Measurements from ENCODE around the gene POC1A. TPM values are rescaled to one million over a fixed set of nuclear protein-coding genes. Genes with fewer than 3 reads are reported as not detected.

POC1A gene
- total RNA-seq, 1 experiment from 2014 or later, result 35.0 TPM

DNA sequence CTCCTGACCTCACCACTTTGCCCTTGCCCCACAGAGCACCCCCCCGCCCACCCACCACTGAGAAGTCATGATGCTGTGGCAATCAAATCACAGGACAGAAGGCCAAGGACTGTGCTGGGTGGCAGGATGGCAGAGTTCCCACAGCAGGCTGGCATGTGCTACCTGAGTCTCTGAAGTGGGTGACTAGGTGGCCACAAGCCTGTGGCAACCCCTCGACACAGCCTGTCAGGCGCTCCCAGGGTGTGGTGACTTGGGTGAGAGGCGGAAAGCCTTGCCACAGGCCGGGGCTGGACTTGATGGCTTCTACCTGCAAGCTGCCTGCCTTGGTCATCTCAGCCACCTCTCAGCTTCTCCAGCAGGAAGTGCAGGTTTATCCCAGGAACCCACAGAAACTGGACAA lies 82.2 kb downstream of the POC1A start:
- ChIA-PET POLR2A (ENCODE audit: unreplicated experiment) (no interaction called here), CTCF (no interaction called here)
- intact Hi-C loops (cut with micrococcal nuclease; ENCODE audit: unreplicated experiment), result no loop called here
- no peaks in the 10 kb centered on the region for H3K4me1 ChIP-seq (replicated peaks; ENCODE audit: insufficient read depth)
- no peak for TF ChIP-seq EZH2 (IDR thresholded peaks at IDR 0.05; ENCODE audit: low read depth)
- TF ChIP-seq, protein P1, sequence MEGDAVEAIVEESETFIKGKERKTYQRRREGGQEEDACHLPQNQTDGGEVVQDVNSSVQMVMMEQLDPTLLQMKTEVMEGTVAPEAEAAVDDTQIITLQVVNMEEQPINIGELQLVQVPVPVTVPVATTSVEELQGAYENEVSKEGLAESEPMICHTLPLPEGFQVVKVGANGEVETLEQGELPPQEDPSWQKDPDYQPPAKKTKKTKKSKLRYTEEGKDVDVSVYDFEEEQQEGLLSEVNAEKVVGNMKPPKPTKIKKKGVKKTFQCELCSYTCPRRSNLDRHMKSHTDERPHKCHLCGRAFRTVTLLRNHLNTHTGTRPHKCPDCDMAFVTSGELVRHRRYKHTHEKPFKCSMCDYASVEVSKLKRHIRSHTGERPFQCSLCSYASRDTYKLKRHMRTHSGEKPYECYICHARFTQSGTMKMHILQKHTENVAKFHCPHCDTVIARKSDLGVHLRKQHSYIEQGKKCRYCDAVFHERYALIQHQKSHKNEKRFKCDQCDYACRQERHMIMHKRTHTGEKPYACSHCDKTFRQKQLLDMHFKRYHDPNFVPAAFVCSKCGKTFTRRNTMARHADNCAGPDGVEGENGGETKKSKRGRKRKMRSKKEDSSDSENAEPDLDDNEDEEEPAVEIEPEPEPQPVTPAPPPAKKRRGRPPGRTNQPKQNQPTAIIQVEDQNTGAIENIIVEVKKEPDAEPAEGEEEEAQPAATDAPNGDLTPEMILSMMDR (conservative IDR thresholded peaks at IDR 0.05), result no peak
- no peaks in the 10 kb centered on the region for H3K79me2 ChIP-seq (ENCODE audit: low read depth)
- no peaks in the 10 kb centered on the region for H3K9me2 ChIP-seq (ENCODE audit: insufficient read depth)
- no TSS peak for BruUV-seq (replicated peaks)
- DNase-seq, result no peak
- no peaks in the 10 kb centered on the region for H3K9me3 ChIP-seq (ENCODE audit: insufficient read depth, low read depth)
- no peak overlapping the region for H3K4me3 ChIP-seq
- H3F3A ChIP-seq (ENCODE audit: insufficient read depth, low read depth), result no peaks in the 10 kb centered on the region
- no peak overlapping the region for H2AFZ ChIP-seq
- H3K27me3 ChIP-seq (ENCODE audit: insufficient read depth, low read depth), result no peaks in the 10 kb centered on the region
- no peaks in the 10 kb centered on the region for H3K36me3 ChIP-seq (ENCODE audit: low read depth)
- H3K27ac ChIP-seq, result no peak overlapping the region
- no peaks in the 10 kb centered on the region for H4K20me1 ChIP-seq (ENCODE audit: insufficient read depth)
- no peak overlapping the region for H3K4me2 ChIP-seq

DNA sequence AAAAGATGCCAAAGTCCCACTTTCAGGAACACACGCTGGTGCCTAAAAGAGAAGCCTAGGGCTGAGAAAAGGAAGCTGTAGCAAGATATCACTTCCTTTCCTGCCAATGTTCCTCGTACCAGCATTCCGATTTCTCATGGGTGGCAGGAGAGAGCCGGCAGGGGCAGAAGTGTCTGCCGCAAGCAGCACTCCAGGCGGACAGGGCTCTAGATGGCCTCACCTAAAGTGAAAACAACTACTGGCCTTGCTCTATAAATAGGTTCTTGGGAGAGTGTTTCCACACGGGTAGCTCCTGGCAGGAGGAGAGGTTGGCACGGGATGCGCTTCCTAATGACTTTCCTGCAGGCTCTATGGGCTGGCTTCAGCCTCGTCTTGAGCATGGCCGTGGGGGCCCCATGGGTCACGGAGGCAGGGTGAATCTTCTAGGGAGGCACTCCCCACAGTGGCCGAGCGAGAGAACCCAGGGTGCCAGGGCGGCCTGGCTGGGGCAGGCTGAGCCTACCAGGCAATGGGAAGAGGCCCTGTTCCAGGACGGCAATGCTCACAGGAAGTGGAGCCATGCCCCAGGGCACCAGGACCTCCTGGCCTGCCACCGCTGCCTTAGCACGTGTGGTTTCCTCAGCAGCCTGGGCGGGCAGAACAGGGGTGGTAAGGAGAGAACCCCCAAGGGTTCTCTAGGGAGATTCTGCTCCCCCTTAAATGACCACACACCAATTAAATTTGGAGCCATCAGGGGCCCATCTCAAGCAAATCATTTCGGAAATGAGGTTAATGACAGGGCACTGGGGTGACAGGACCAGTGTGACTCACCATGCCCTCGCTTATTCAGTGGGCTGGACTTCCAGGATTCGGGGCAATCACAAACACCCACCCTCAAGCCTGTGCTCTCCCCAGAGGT lies 83.2 kb downstream of the POC1A start:
- H3K79me2 ChIP-seq (ENCODE audit: low read depth), result no peaks in the 10 kb centered on the region
- H3K4me3 ChIP-seq, result no peak overlapping the region
- H3K36me3 ChIP-seq (ENCODE audit: low read depth), result no peaks in the 10 kb centered on the region
- no peaks in the 10 kb centered on the region for H3K9me3 ChIP-seq (ENCODE audit: insufficient read depth, low read depth)
- H3K4me1 ChIP-seq (replicated peaks; ENCODE audit: insufficient read depth), result no peaks in the 10 kb centered on the region
- no peaks in the 10 kb centered on the region for H3K27me3 ChIP-seq (ENCODE audit: insufficient read depth, low read depth)
- no peak overlapping the region for H2AFZ ChIP-seq
- no TSS peak for BruUV-seq (replicated peaks)
- no peak overlapping the region for H3K27ac ChIP-seq
- CTCF ChIA-PET, result interaction anchor here (0.6 kb wide), 1 partner anchor 47 kb away, joined by 5 read pairs; no protein-coding TSS in a partner anchor
- intact Hi-C loops (cut with micrococcal nuclease; ENCODE audit: unreplicated experiment), result no loop called here
- no peaks in the 10 kb centered on the region for H3K9me2 ChIP-seq (ENCODE audit: insufficient read depth)
- POLR2A ChIA-PET (ENCODE audit: unreplicated experiment), result no interaction called here
- no peak overlapping the region for H3K4me2 ChIP-seq
- no peak for TF ChIP-seq EZH2 (IDR thresholded peaks at IDR 0.05; ENCODE audit: low read depth)
- TF ChIP-seq, protein P1 (conservative IDR thresholded peaks at IDR 0.05), result no peak
- no peak for DNase-seq
- no peaks in the 10 kb centered on the region for H4K20me1 ChIP-seq (ENCODE audit: insufficient read depth)
- no peaks in the 10 kb centered on the region for H3F3A ChIP-seq (ENCODE audit: insufficient read depth, low read depth)

DNA sequence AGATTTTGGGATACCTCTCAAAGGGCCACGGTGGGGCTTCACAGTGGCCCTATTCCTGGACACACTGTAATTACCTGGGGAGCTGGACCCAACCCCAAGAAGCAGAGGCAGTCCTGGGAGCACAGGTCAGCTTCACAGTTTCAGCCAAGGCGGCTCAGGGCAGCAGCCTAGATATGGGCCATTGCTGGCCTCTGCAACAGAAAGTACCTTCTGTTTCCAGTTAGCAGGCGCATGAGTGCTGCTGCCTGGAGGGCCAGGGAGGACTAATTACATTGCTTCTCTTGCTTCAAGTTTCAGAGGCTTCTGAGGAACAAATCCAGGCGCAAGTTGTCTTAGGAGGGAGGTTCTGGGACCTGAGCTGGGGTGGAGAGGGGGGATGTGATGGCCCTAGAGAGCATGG lies 84.4 kb downstream of the POC1A start:
- ChIA-PET POLR2A (ENCODE audit: unreplicated experiment) (no interaction called here), CTCF (no interaction called here)
- H2AFZ ChIP-seq, result no peak overlapping the region
- no peaks in the 10 kb centered on the region for H3K9me2 ChIP-seq (ENCODE audit: insufficient read depth)
- no peak for DNase-seq
- no peaks in the 10 kb centered on the region for H3F3A ChIP-seq (ENCODE audit: insufficient read depth, low read depth)
- no peaks in the 10 kb centered on the region for H3K36me3 ChIP-seq (ENCODE audit: low read depth)
- H3K27me3 ChIP-seq (ENCODE audit: insufficient read depth, low read depth), result no peaks in the 10 kb centered on the region
- H3K4me1 ChIP-seq (replicated peaks; ENCODE audit: insufficient read depth), result no peaks in the 10 kb centered on the region
- no peak overlapping the region for H3K4me2 ChIP-seq
- no peaks in the 10 kb centered on the region for H3K79me2 ChIP-seq (ENCODE audit: low read depth)
- intact Hi-C loops (cut with micrococcal nuclease; ENCODE audit: unreplicated experiment), result no loop called here
- no peak for TF ChIP-seq EZH2 (IDR thresholded peaks at IDR 0.05; ENCODE audit: low read depth)
- TF ChIP-seq, protein P1 (conservative IDR thresholded peaks at IDR 0.05), result no peak
- no peak overlapping the region for H3K27ac ChIP-seq
- no peak overlapping the region for H3K4me3 ChIP-seq
- no peaks in the 10 kb centered on the region for H3K9me3 ChIP-seq (ENCODE audit: insufficient read depth, low read depth)
- H4K20me1 ChIP-seq (ENCODE audit: insufficient read depth), result no peaks in the 10 kb centered on the region
- no TSS peak for BruUV-seq (replicated peaks)

Measured in PC-9 (cell line).